CD4-positive, CD25-positive, alpha-beta regulatory T cell (primary cell): Measurements from ENCODE around the gene MED13L. TPM values are rescaled to one million over a fixed set of nuclear protein-coding genes. Genes with fewer than 3 reads are reported as not detected.
A peak's percentile ranks its signal among the peaks of the same experiment; 100 is the strongest.

Experiments
- ATAC-seq, 2 donors: fragments of 150-1000 bp; cut with Tn5 transposase; one replicate each; pipeline ENCODE4 v1.10.0; 2021; ENCODE audit warnings: low read depth in 2 of 2, moderate number of reproducible peaks in 2 of 2, moderate library complexity in 1 of 2
- DNase-seq, 3 donors: peaks; one replicate each; pipeline versions ENCODE4 v3.0.0 to v3.0.0-alpha.2; 2012 to 2022; ENCODE audit warnings: mixed read lengths in 1 of 3
- H3K27ac ChIP-seq: one replicate; pipeline ENCODE4 v1.7.0; 2013; ENCODE audit warnings: mild to moderate bottlenecking, low read length; ENCODE audit not compliant: insufficient read depth, poor library complexity, severe bottlenecking
- H3K27me3 ChIP-seq: one replicate; pipeline ENCODE4 v1.7.0; 2013; ENCODE audit warnings: low read length; ENCODE audit not compliant: control insufficient read depth, insufficient read depth
- H3K36me3 ChIP-seq: one replicate; pipeline ENCODE4 v1.7.0; 2013; ENCODE audit warnings: mild to moderate bottlenecking, low read length, moderate library complexity; ENCODE audit not compliant: control insufficient read depth, insufficient read depth
- H3K4me1 ChIP-seq: 2 replicates; pipeline ENCODE4 v1.7.0; 2013; ENCODE audit warnings: mild to moderate bottlenecking, low read length; ENCODE audit not compliant: insufficient read depth, control insufficient read depth, poor library complexity, severe bottlenecking
- H3K4me3 ChIP-seq: one replicate; pipeline ENCODE4 v1.7.0; 2013; ENCODE audit warnings: low read depth, mild to moderate bottlenecking, low read length, moderate library complexity
- H3K9me3 ChIP-seq, 2 experiments: 1 replicate in 1 of 2; 2 replicates in 1 of 2; pipeline ENCODE4 v1.7.0; 2013; ENCODE audit warnings: low read length in 2 of 2, mild to moderate bottlenecking in 1 of 2, moderate library complexity in 1 of 2; ENCODE audit not compliant: control insufficient read depth in 2 of 2
- H3K27ac Mint-ChIP-seq, 3 donors: one replicate each; pipeline ENCODE4 v1.8.0; 2020 to 2022; ENCODE audit warnings: mild to moderate bottlenecking in 3 of 3, mixed read lengths in 3 of 3, moderate library complexity in 2 of 3
- H3K27me3 Mint-ChIP-seq: one replicate; pipeline ENCODE4 v1.8.0; 2022; ENCODE audit warnings: mild to moderate bottlenecking, mixed read lengths
- H3K36me3 Mint-ChIP-seq: one replicate; pipeline ENCODE4 v1.8.0; 2020; ENCODE audit warnings: mixed read lengths
- H3K4me1 Mint-ChIP-seq, 4 donors: one replicate each; pipeline ENCODE4 v1.8.0; 2020 to 2022; ENCODE audit warnings: mixed read lengths in 4 of 4, mild to moderate bottlenecking in 1 of 4
- H3K4me3 Mint-ChIP-seq, 4 donors: one replicate each; pipeline ENCODE4 v1.8.0; 2020 to 2022; ENCODE audit warnings: mild to moderate bottlenecking in 4 of 4, mixed read lengths in 4 of 4, moderate library complexity in 3 of 4
- H3K9me3 Mint-ChIP-seq, 7 donors: one replicate each; pipeline ENCODE4 v1.8.0; 2020 to 2022; ENCODE audit warnings: mixed read lengths in 7 of 7, mild to moderate bottlenecking in 3 of 7, moderate library complexity in 2 of 7
- polyA plus RNA-seq, 4 donors: library from polyadenylated mRNA; unstranded; fragments of 300-500 nt; fragmentation: Illumina TruSeq; gene quantifications; one replicate each; pipeline ENCODE4 v1.2.3, GENCODE V29; 2021
- total RNA-seq: library from RNA; stranded (reverse); gene quantifications from one replicate; pipeline ENCODE4 v1.2.3, GENCODE V29; 2022

MED13L gene
- total and polyA plus RNA-seq, 5 donors from 2014 or later: 4.5 to 179 (median 7.0) TPM

- no peak for ATAC-seq
- Histone ChIP-seq H3K27ac (no peak overlapping the region), H3K36me3 (peaks cover 75% of the 10 kb centered on the region), H3K4me3 (no peak overlapping the region), H3K9me3 (no peaks in the 10 kb centered on the region), H3K4me1 (no peaks in the 10 kb centered on the region), H3K27me3 (no peaks in the 10 kb centered on the region)
- Mint-ChIP-seq H3K4me1 (peaks cover 0 to 5% (median 0%) of the 10 kb centered on the region in 4 donors), H3K27me3 (no peaks in the 10 kb centered on the region), H3K4me3 (no peak overlapping the region), H3K9me3 (no peaks in the 10 kb centered on the region), H3K27ac (peak overlapping the region in 2 of 3 donors; percentile 10 to 39), H3K36me3 (peaks cover 51% of the 10 kb centered on the region)
- no peak for DNase-seq
These were observed 304.4 kb downstream of the MED13L start for GRCh38 chr12:115973066-115973465.

DNA sequence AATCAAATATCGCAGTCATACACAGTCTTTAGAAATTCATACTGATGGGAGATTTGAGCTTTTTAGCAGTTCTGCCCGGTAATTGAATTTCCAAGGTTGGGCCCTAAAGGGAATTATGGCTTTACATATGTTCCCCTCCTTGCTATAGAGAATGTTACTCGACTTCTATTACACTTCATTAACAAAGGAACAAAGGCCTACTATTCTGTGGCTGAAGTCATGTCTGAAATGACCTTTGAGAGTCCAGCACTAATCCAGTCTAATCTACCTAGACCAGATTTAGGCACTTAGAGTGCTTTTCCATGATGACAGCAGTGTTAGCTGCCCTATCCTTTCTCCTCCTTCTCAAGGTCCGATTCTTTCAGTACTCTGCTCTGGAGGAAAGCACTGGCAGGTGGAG is 305.3 kb downstream of the MED13L start:
- peaks cover 54% of the 10 kb centered on the region for H3K36me3 Mint-ChIP-seq

GRCh38 chr12:115968211-115968610 is 309.3 kb downstream of the MED13L start:
- no peak overlapping the region for H3K4me3 ChIP-seq
- no peak overlapping the region for H3K4me3 Mint-ChIP-seq
- peak overlapping the region in 1 of 3 donors; percentile 11 for H3K27ac Mint-ChIP-seq
- no peaks in the 10 kb centered on the region for H3K9me3 Mint-ChIP-seq
- ATAC-seq: no peak
- H3K27me3 ChIP-seq: no peaks in the 10 kb centered on the region
- H3K36me3 Mint-ChIP-seq: peaks cover 70% of the 10 kb centered on the region
- H3K27me3 Mint-ChIP-seq: no peaks in the 10 kb centered on the region
- DNase-seq: no peak
- H3K9me3 ChIP-seq: no peaks in the 10 kb centered on the region
- H3K36me3 ChIP-seq: peaks cover 86% of the 10 kb centered on the region
- H3K4me1 Mint-ChIP-seq: peaks cover 4 to 18% (median 11%) of the 10 kb centered on the region in 4 donors
- H3K27ac ChIP-seq: no peak overlapping the region
- H3K4me1 ChIP-seq: no peaks in the 10 kb centered on the region

More for the DNA sequence above, 305.3 kb downstream of the MED13L start:
- Mint-ChIP-seq H3K27ac (peak overlapping the region in 1 of 3 donors; percentile 39), H3K4me3 (no peak overlapping the region), H3K4me1 (peaks cover 0 to 5% (median under 1%) of the 10 kb centered on the region in 4 donors), H3K27me3 (no peaks in the 10 kb centered on the region), H3K9me3 (no peaks in the 10 kb centered on the region)
- ATAC-seq (no peak), DNase-seq (no peak)
- Histone ChIP-seq H3K27me3 (no peaks in the 10 kb centered on the region), H3K4me3 (no peak overlapping the region), H3K9me3 (no peaks in the 10 kb centered on the region), H3K4me1 (no peaks in the 10 kb centered on the region), H3K36me3 (peaks cover 77% of the 10 kb centered on the region), H3K27ac (no peak overlapping the region)

DNA sequence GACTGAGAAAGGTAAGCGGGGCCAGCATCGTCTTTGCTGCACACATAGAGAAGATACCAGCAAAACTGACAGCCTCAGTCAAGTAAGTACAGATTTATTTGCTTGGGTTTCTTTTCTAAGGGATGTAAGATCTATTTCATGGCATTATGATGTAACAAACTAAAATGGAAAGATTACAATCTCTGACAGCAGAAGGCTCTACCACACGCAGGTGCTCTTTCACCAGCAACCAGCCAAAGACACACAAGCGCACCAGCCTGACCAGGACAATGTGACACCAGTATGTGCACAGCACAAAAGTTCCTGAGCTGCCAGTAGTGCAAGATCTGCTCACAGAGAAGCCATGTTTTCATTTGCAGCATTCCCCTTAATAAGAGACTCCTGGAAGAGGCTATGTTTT is 311.1 kb downstream of the MED13L start:
- no peak overlapping the region for H3K4me3 ChIP-seq
- no peaks in the 10 kb centered on the region for H3K9me3 ChIP-seq
- H3K27ac ChIP-seq: no peak overlapping the region
- H3K36me3 ChIP-seq: peaks cover 84% of the 10 kb centered on the region
- DNase-seq: peak in 1 of 3 donors; percentile 63
- no peaks in the 10 kb centered on the region for H3K9me3 Mint-ChIP-seq
- no peaks in the 10 kb centered on the region for H3K27me3 ChIP-seq
- H3K27me3 Mint-ChIP-seq: no peaks in the 10 kb centered on the region
- no peaks in the 10 kb centered on the region for H3K4me1 ChIP-seq
- H3K36me3 Mint-ChIP-seq: peaks cover 66% of the 10 kb centered on the region
- no peak for ATAC-seq
- no peak overlapping the region for H3K4me3 Mint-ChIP-seq
- H3K27ac Mint-ChIP-seq: peak overlapping the region in 2 of 3 donors; percentile 44 to 69
- H3K4me1 Mint-ChIP-seq: peaks cover 4 to 18% (median 11%) of the 10 kb centered on the region in 4 donors

- Mint-ChIP-seq H3K27ac (peak overlapping the region; percentile 4 to 32 (median 5)), H3K4me1 (peaks cover 4 to 18% (median 11%) of the 10 kb centered on the region in 4 donors), H3K4me3 (no peak overlapping the region), H3K27me3 (no peaks in the 10 kb centered on the region), H3K9me3 (no peaks in the 10 kb centered on the region), H3K36me3 (peaks cover 63% of the 10 kb centered on the region)
- H3K27me3 ChIP-seq: no peaks in the 10 kb centered on the region
- ATAC-seq (peak in 1 of 2 donors; percentile 50), DNase-seq (peak in 1 of 3 donors; percentile 88)
- H3K27ac ChIP-seq: no peak overlapping the region
- peaks cover 88% of the 10 kb centered on the region for H3K36me3 ChIP-seq
- H3K4me3 ChIP-seq: no peak overlapping the region
- no peaks in the 10 kb centered on the region for H3K9me3 ChIP-seq
- no peaks in the 10 kb centered on the region for H3K4me1 ChIP-seq
These were observed 312.9 kb downstream of the MED13L start for GRCh38 chr12:115964626-115965025.

GRCh38 chr12:115964214-115964613 is 313.3 kb downstream of the MED13L start:
- peaks cover 61% of the 10 kb centered on the region for H3K36me3 Mint-ChIP-seq
- H3K27me3 ChIP-seq: no peaks in the 10 kb centered on the region
- H3K27ac Mint-ChIP-seq: peak overlapping the region; percentile 4 to 32 (median 5)
- H3K9me3 Mint-ChIP-seq: no peaks in the 10 kb centered on the region
- no peak overlapping the region for H3K4me3 Mint-ChIP-seq
- ATAC-seq (no peak), DNase-seq (no peak)
- H3K27ac ChIP-seq: no peak overlapping the region
- H3K9me3 ChIP-seq: no peaks in the 10 kb centered on the region
- peaks cover 4 to 18% (median 11%) of the 10 kb centered on the region in 4 donors for H3K4me1 Mint-ChIP-seq
- no peaks in the 10 kb centered on the region for H3K27me3 Mint-ChIP-seq
- H3K4me3 ChIP-seq: no peak overlapping the region
- H3K36me3 ChIP-seq: peaks cover 86% of the 10 kb centered on the region
- H3K4me1 ChIP-seq: no peaks in the 10 kb centered on the region

DNA sequence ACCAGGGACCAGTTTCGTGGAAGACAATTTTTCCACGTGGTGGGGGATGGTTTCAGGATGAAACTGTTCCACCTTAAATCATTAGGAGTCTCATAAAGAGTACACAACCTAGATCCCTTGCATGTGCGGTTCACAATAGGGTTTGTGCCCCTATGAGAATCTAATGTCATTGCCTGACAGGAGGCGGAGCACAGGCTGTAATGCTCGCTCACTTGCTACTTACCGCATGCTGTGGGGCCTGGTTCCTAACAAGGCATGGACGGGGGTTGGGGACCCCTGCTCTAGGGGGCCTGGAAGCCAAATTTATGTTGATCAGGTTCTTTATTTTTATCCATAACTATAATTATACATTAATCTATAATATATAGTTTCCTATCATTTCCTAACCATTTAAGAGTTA is 315.3 kb downstream of the MED13L start:
- Histone ChIP-seq H3K27me3 (no peaks in the 10 kb centered on the region), H3K9me3 (no peaks in the 10 kb centered on the region), H3K27ac (no peak overlapping the region), H3K4me3 (no peak overlapping the region), H3K36me3 (peaks cover 77% of the 10 kb centered on the region), H3K4me1 (no peaks in the 10 kb centered on the region)
- DNase-seq (no peak), ATAC-seq (no peak)
- peaks cover 4 to 18% (median 11%) of the 10 kb centered on the region in 4 donors for H3K4me1 Mint-ChIP-seq
- no peak overlapping the region for H3K27ac Mint-ChIP-seq
- H3K36me3 Mint-ChIP-seq: peaks cover 50% of the 10 kb centered on the region
- H3K4me3 Mint-ChIP-seq: no peak overlapping the region
- no peaks in the 10 kb centered on the region for H3K9me3 Mint-ChIP-seq
- no peaks in the 10 kb centered on the region for H3K27me3 Mint-ChIP-seq
